ENCODE results near the gene PRAMEF33. TPM values are rescaled to one million over a fixed set of nuclear protein-coding genes. Genes with fewer than 3 reads are reported as not detected.
"Not testable (repeated sequence)": the region's sequence is repeated elsewhere in the genome, so short reads cannot be mapped to it uniquely, and the experiment has no call there.

The PRAMEF33 gene
- total and polyA plus RNA-seq, 2 donors (not counting 3 experiments of a cell fraction or from before 2014, with no cell fraction given) = not detected

DNA sequence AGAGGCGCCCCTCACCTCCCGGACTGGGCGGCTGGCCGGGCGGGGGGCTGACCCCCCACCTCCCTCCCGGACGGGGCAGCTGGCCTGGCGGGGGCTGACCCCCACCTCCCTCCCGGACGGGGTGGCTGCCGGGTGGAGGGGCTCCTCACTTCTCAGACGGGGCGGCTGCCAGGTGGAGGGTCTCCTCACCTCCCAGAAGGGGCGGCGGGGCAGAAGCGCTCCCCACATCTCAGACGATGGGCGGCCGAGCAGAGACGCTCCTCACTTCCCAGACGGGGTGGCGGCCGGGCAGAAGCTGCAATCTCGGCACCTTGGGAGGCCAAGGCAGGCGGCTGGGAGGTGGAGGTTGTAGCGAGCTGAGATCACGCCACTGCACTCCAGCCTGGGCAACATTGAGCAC lies 4.6 kb upstream of the PRAMEF33 start:
- H3K36me3 ChIP-seq (ENCODE audit: control insufficient read depth in 2 of 2, extremely low read depth in 1 of 2, insufficient read depth in 2 of 2, low read length in 2 of 2); H3K9me3 ChIP-seq (replicated peaks; ENCODE audit: control insufficient read depth, insufficient read depth, low read length); H3K4me1 ChIP-seq (ENCODE audit: control insufficient read depth, extremely low read depth, insufficient read depth, low read length); FAIRE-seq; DNase-seq (ENCODE audit: low read depth, low spot score); H3K9me1 ChIP-seq (replicated peaks; ENCODE audit: control insufficient read depth, extremely low read depth, insufficient read depth, low read length); H3K4me3 ChIP-seq (replicated peaks in 1 of 3; ENCODE audit: insufficient read depth in 1 of 3, low read depth in 1 of 3, low read length in 3 of 3); H3K27me3 ChIP-seq (ENCODE audit: control insufficient read depth in 2 of 2, insufficient read depth in 2 of 2, low read length in 2 of 2); H3K4me2 ChIP-seq (ENCODE audit: insufficient read depth, low read length); CTCF ChIA-PET; POLR2A ChIA-PET; H4K20me1 ChIP-seq (replicated peaks; ENCODE audit: control insufficient read depth, extremely low read depth, insufficient read depth, low read length); intact Hi-C loops (cut with micrococcal nuclease); H3K27ac ChIP-seq (ENCODE audit: insufficient read depth, low read depth, low read length); BruUV-seq (replicated peaks); dilution Hi-C loops (cut with MboI; ENCODE audit: extremely low pct_ligation_motif_present, low sequenced_read_pairs); H2AFZ ChIP-seq (ENCODE audit: low read depth, low read length); H3K9ac ChIP-seq (replicated peaks; ENCODE audit: extremely low read depth, insufficient read depth, low read length); H3K79me2 ChIP-seq (ENCODE audit: control insufficient read depth, insufficient read depth, low read length): not testable (repeated sequence)

GRCh38 chr1:13302197-13302596 lies 1.1 kb upstream of the PRAMEF33 start:
- dilution Hi-C loops (cut with MboI; ENCODE audit: extremely low pct_ligation_motif_present, low sequenced_read_pairs); FAIRE-seq: not testable (repeated sequence)

DNA sequence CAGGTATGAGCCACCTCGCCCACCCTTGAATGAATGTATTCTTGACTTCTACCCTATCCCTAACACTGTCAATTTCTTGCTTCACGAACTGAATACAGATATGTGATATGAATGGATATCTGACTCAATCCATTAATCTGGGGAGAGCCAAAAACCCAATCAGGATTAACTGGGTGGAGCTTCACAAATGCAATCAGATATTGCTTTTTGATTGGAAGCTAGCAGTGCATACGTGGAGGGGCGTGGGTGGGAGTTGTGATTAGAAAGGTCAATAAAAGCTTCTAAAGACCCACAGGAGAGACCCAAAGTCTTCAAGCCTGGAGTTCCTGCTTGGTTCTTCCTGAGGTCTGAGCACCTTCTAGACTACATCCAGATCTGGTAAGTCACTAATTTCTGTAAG lies 11.9 kb downstream of the PRAMEF33 start, which contains the start of gene PRAMEF15:
Gene PRAMEF15 (plus strand): TSS at position 301 of the 400 bp plus-strand sequence. CDS start 2,827 bp downstream, outside the sequence.
- H3K79me2 ChIP-seq (ENCODE audit: control insufficient read depth, insufficient read depth, low read length); DNase-seq (ENCODE audit: low read depth, low spot score); POLR2A ChIA-PET; H3K27me3 ChIP-seq (ENCODE audit: control insufficient read depth in 2 of 2, insufficient read depth in 2 of 2, low read length in 2 of 2); H3K36me3 ChIP-seq (ENCODE audit: control insufficient read depth in 2 of 2, extremely low read depth in 1 of 2, insufficient read depth in 2 of 2, low read length in 2 of 2); intact Hi-C loops (cut with micrococcal nuclease); H4K20me1 ChIP-seq (replicated peaks; ENCODE audit: control insufficient read depth, extremely low read depth, insufficient read depth, low read length); H3K4me3 ChIP-seq (replicated peaks in 1 of 3; ENCODE audit: insufficient read depth in 1 of 3, low read depth in 1 of 3, low read length in 3 of 3); CTCF ChIA-PET; H3K27ac ChIP-seq (ENCODE audit: insufficient read depth, low read depth, low read length); H3K9me3 ChIP-seq (replicated peaks; ENCODE audit: control insufficient read depth, insufficient read depth, low read length); H3K4me1 ChIP-seq (ENCODE audit: control insufficient read depth, extremely low read depth, insufficient read depth, low read length); FAIRE-seq; H3K4me2 ChIP-seq (ENCODE audit: insufficient read depth, low read length); BruUV-seq (replicated peaks); H3K9ac ChIP-seq (replicated peaks; ENCODE audit: extremely low read depth, insufficient read depth, low read length); H3K9me1 ChIP-seq (replicated peaks; ENCODE audit: control insufficient read depth, extremely low read depth, insufficient read depth, low read length); dilution Hi-C loops (cut with MboI; ENCODE audit: extremely low pct_ligation_motif_present, low sequenced_read_pairs); H2AFZ ChIP-seq (ENCODE audit: low read depth, low read length): not testable (repeated sequence)

More at GRCh38 chr1:13302197-13302596, 1.1 kb upstream of the PRAMEF33 start:
- H3K79me2 ChIP-seq (ENCODE audit: control insufficient read depth, insufficient read depth, low read length); H3K4me1 ChIP-seq (ENCODE audit: control insufficient read depth, extremely low read depth, insufficient read depth, low read length); H3K27ac ChIP-seq (ENCODE audit: insufficient read depth, low read depth, low read length); H3K9me1 ChIP-seq (replicated peaks; ENCODE audit: control insufficient read depth, extremely low read depth, insufficient read depth, low read length); H3K36me3 ChIP-seq (ENCODE audit: control insufficient read depth in 2 of 2, extremely low read depth in 1 of 2, insufficient read depth in 2 of 2, low read length in 2 of 2); H3K9ac ChIP-seq (replicated peaks; ENCODE audit: extremely low read depth, insufficient read depth, low read length); DNase-seq (ENCODE audit: low read depth, low spot score); H3K9me3 ChIP-seq (replicated peaks; ENCODE audit: control insufficient read depth, insufficient read depth, low read length); H2AFZ ChIP-seq (ENCODE audit: low read depth, low read length); POLR2A ChIA-PET; intact Hi-C loops (cut with micrococcal nuclease); CTCF ChIA-PET; H3K4me2 ChIP-seq (ENCODE audit: insufficient read depth, low read length); BruUV-seq (replicated peaks); H4K20me1 ChIP-seq (replicated peaks; ENCODE audit: control insufficient read depth, extremely low read depth, insufficient read depth, low read length); H3K4me3 ChIP-seq (replicated peaks in 1 of 3; ENCODE audit: insufficient read depth in 1 of 3, low read depth in 1 of 3, low read length in 3 of 3); H3K27me3 ChIP-seq (ENCODE audit: control insufficient read depth in 2 of 2, insufficient read depth in 2 of 2, low read length in 2 of 2): not testable (repeated sequence)

DNA sequence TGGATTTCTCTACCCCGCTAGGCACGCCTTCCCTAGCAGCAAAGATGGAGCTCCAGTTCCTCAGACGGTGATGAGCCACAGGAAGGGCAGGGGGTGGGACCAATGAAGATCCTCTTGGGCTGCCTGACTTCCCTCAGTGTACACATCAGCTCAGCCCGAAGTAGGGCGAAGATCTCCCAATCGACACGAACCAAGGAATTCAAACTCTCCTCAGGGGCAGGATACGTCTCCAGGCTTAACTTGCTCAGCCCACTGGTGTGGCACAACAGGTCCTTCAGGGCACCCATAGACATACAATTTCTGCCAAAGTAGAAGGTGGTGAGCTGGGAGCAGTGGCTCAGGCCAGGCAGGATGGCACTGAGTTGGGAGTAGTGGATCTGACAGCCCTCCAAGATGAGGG lies 39.2 kb downstream of the PRAMEF33 start:
- dilution Hi-C loops (cut with MboI; ENCODE audit: extremely low pct_ligation_motif_present, low sequenced_read_pairs); intact Hi-C loops (cut with micrococcal nuclease); POLR2A ChIA-PET; H3K4me3 ChIP-seq (replicated peaks in 1 of 3; ENCODE audit: insufficient read depth in 1 of 3, low read depth in 1 of 3, low read length in 3 of 3); CTCF ChIA-PET; H3K9me3 ChIP-seq (replicated peaks; ENCODE audit: control insufficient read depth, insufficient read depth, low read length); H3K9ac ChIP-seq (replicated peaks; ENCODE audit: extremely low read depth, insufficient read depth, low read length); H3K79me2 ChIP-seq (ENCODE audit: control insufficient read depth, insufficient read depth, low read length); H3K9me1 ChIP-seq (replicated peaks; ENCODE audit: control insufficient read depth, extremely low read depth, insufficient read depth, low read length); H3K36me3 ChIP-seq (ENCODE audit: control insufficient read depth in 2 of 2, extremely low read depth in 1 of 2, insufficient read depth in 2 of 2, low read length in 2 of 2); DNase-seq (ENCODE audit: low read depth, low spot score); H3K4me2 ChIP-seq (ENCODE audit: insufficient read depth, low read length); H3K27ac ChIP-seq (ENCODE audit: insufficient read depth, low read depth, low read length); H2AFZ ChIP-seq (ENCODE audit: low read depth, low read length); BruUV-seq (replicated peaks); FAIRE-seq; H3K27me3 ChIP-seq (ENCODE audit: control insufficient read depth in 2 of 2, insufficient read depth in 2 of 2, low read length in 2 of 2); H3K4me1 ChIP-seq (ENCODE audit: control insufficient read depth, extremely low read depth, insufficient read depth, low read length); H4K20me1 ChIP-seq (replicated peaks; ENCODE audit: control insufficient read depth, extremely low read depth, insufficient read depth, low read length): not testable (repeated sequence)
